ENCODE results near the gene DRC1. TPM values are rescaled to one million over a fixed set of nuclear protein-coding genes. Genes with fewer than 3 reads are reported as not detected.

Gene DRC1
- total and polyA plus RNA-seq, 2 of the 4 experiments (the other 2 are of a cell fraction): 0.18 TPM; not detected in 1

GRCh38 chr2:26503231-26503880, 101.6 kb downstream of the DRC1 start:
- in situ Hi-C loops (cut with MboI; ENCODE audit: low sequenced_read_pairs) (no loop called here), intact Hi-C loops (cut with micrococcal nuclease) (no loop called here), dilution Hi-C loops (cut with HindIII; ENCODE audit: low sequenced_read_pairs, unreplicated experiment) (no loop called here)
- DNase-seq (peak; percentile 11), ATAC-seq (ENCODE audit: low read depth) (peak; percentile 79)
- no peak for TF ChIP-seq RFX5 (IDR thresholded peaks at IDR 0.05; ENCODE audit: low read depth, low read length)
- no peak for TF ChIP-seq FOS (IDR thresholded peaks at IDR 0.05; ENCODE audit: low read depth, low read length)
- TF ChIP-seq NFE2L2 (IDR thresholded peaks at IDR 0.05; ENCODE audit: low read depth, low read length): no peak
- no peak for TF ChIP-seq CEBPB (IDR thresholded peaks at IDR 0.05; ENCODE audit: low read depth, low read length)
- no peak for TF ChIP-seq POLR2A (IDR thresholded peaks at IDR 0.05; ENCODE audit: low read depth, low read length)
- TF ChIP-seq MXI1 (IDR thresholded peaks at IDR 0.05; ENCODE audit: borderline replicate concordance, low read depth, low read length): no peak
- TF ChIP-seq CTCF (conservative IDR thresholded peaks at IDR 0.05; ENCODE audit: low read depth, low read length): peak; percentile 45
- 0 out of 2 replicates have a peak, but pooled peaks have one; percentile 5 for TF ChIP-seq SMC3 (IDR thresholded peaks at IDR 0.05; ENCODE audit: low read depth, low read length)
- no peak for TF ChIP-seq RCOR1 (IDR thresholded peaks at IDR 0.05; ENCODE audit: insufficient replicate concordance, low read length)
- TF ChIP-seq CHD1 (IDR thresholded peaks at IDR 0.05; ENCODE audit: low read depth, low read length): no peak
- TF ChIP-seq USF2 (IDR thresholded peaks at IDR 0.05; ENCODE audit: low read depth, low read length): no peak
- TF ChIP-seq RAD21 (IDR thresholded peaks at IDR 0.05; ENCODE audit: low read length): no peak; the same call in 1 of the 2 replicates
- no peak for TF ChIP-seq BHLHE40 (IDR thresholded peaks at IDR 0.05; ENCODE audit: low read depth, low read length)
- Histone ChIP-seq H2AK5ac (ENCODE audit: low read depth, low read length) (no peak overlapping the region), H3K4me2 (ENCODE audit: low read depth, low read length) (no peak overlapping the region), H3K27ac (ENCODE audit: insufficient read depth, low read length) (no peak overlapping the region), H3K9ac (ENCODE audit: low read depth, low read length) (no peak overlapping the region), H3K79me1 (ENCODE audit: low read depth in 1 of 2, low read length in 2 of 2) (no peaks in the 10 kb centered on the region), H4K5ac (ENCODE audit: low read depth, low read length) (no peak overlapping the region), H2BK5ac (ENCODE audit: low read depth, low read length, poor library complexity, severe bottlenecking) (no peak overlapping the region), H3K14ac (replicated peaks; ENCODE audit: low read depth, low read length) (no peak overlapping the region), H3K4ac (ENCODE audit: low read depth, low read length) (no peak overlapping the region), H3K4me3 (ENCODE audit: insufficient read depth, low read depth, low read length) (no peak overlapping the region), H2AK9ac (replicated peaks; ENCODE audit: low read depth, low read length, poor library complexity) (peak overlapping the region; percentile 19), H3K27me3 (ENCODE audit: control insufficient read depth, insufficient read depth, low read length) (peaks cover 73% of the 10 kb centered on the region), H4K91ac (ENCODE audit: insufficient read depth, low read depth, low read length) (no peak overlapping the region), H2BK20ac (ENCODE audit: low read depth, low read length) (no peak overlapping the region), H3K23ac (ENCODE audit: low read depth, low read length) (no peak overlapping the region), H4K20me1 (ENCODE audit: insufficient read depth, low read length) (no peaks in the 10 kb centered on the region), H3K4me1 (ENCODE audit: control insufficient read depth, insufficient read depth, low read length) (no peaks in the 10 kb centered on the region), H3K9me1 (ENCODE audit: insufficient read depth, low read length) (no peaks in the 10 kb centered on the region), H4K8ac (ENCODE audit: low read depth in 2 of 2, low read length in 2 of 2) (no peak overlapping the region), H3K9me3 (ENCODE audit: control insufficient read depth, insufficient read depth, low read length) (peaks cover 2% of the 10 kb centered on the region; the same call in 1 of the 2 replicates), H3K56ac (ENCODE audit: extremely low read depth, insufficient read depth, low read length) (no peak overlapping the region), H2BK120ac (ENCODE audit: low read depth, low read length) (no peak overlapping the region), H3K36me3 (ENCODE audit: control insufficient read depth, insufficient read depth, low read length) (no peaks in the 10 kb centered on the region), H3K18ac (ENCODE audit: low read depth, low read length) (no peak overlapping the region), H2AFZ (replicated peaks; ENCODE audit: low read length, poor library complexity) (peak overlapping the region; percentile 45), H2BK15ac (ENCODE audit: low read depth, low read length) (no peak overlapping the region)
- BruUV-seq (replicated peaks): no TSS peak
- ChIA-PET CTCF (interaction anchor here (0.6 to 0.7 kb wide), 2 partner anchors 11 to 38 kb away, joined by 3 read pairs; no protein-coding TSS in a partner anchor), POLR2A (ENCODE audit: unreplicated experiment) (interaction anchor here (1.1 kb wide), 1 partner anchor 14 kb away, joined by 3 read pairs; no protein-coding TSS in a partner anchor)
- WGBS, 2 experiments (ENCODE audit: extremely low coverage in 2 of 2, insufficient read length in 1 of 2): 2% methylated on average over 17 of the region's 41 CpGs; no CpG with 5 or more reads in 1 of the 2 experiments
